Measurements from ENCODE around the gene TOP2A. TPM values are rescaled to one million over a fixed set of nuclear protein-coding genes. Genes with fewer than 3 reads are reported as not detected.

TOP2A gene
- total and polyA plus RNA-seq, 2 donors (not counting 1 experiment from before 2014, with no cell fraction given): 39.2 to 41.6 TPM

Other genes with a start within 250 kb of the TOP2A start
- gene RAPGEFL1, start 240.4 kb downstream of the TOP2A start, total RNA-seq: 1.2 and 1.3 TPM in 2 replicates
- gene RAPGEFL1, start 240.4 kb downstream of the TOP2A start, polyA plus RNA-seq: 1.6 and 1.7 TPM in 2 replicates
- 4.6 and 7.6 TPM in 2 replicates for gene WIPF2, start 198.6 kb downstream of the TOP2A start, total RNA-seq
- 9.1 and 11.1 TPM in 2 replicates for gene WIPF2, start 198.6 kb downstream of the TOP2A start, polyA plus RNA-seq
- 1.3 and 4.5 TPM in 2 replicates for gene CDC6, start 130.0 kb downstream of the TOP2A start, total RNA-seq
- 16.3 and 45.4 TPM in 2 replicates for gene CDC6, start 130.0 kb downstream of the TOP2A start, polyA plus RNA-seq
- gene RARA, start 108.7 kb downstream of the TOP2A start, total RNA-seq: 7.8 and 10.5 TPM in 2 replicates
- gene RARA, start 108.7 kb downstream of the TOP2A start, polyA plus RNA-seq: 7.0 and 7.6 TPM in 2 replicates
- 3.9 and 4.3 TPM in 2 replicates for gene GJD3, start 53.2 kb downstream of the TOP2A start, total RNA-seq
- gene GJD3, start 53.2 kb downstream of the TOP2A start, polyA plus RNA-seq: 0.16 and 0.99 TPM in 2 replicates
- 312 and 436 TPM in 2 replicates for gene IGFBP4, start 25.6 kb upstream of the TOP2A start, total RNA-seq
- 685 and 1,130 TPM in 2 replicates for gene IGFBP4, start 25.6 kb upstream of the TOP2A start, polyA plus RNA-seq
- gene TNS4, start 83.7 kb upstream of the TOP2A start, total RNA-seq: under 0.01 TPM in 1 of 2 replicates, not detected in the other
- 0.01 and 0.05 TPM in 2 replicates for gene TNS4, start 83.7 kb upstream of the TOP2A start, polyA plus RNA-seq
- gene CCR7, start 147.6 kb upstream of the TOP2A start, total RNA-seq: under 0.01 TPM in 1 of 2 replicates, not detected in the other
- gene CCR7, start 147.6 kb upstream of the TOP2A start, polyA plus RNA-seq: 0.07 and 0.10 TPM in 2 replicates
- gene SMARCE1, start 229.9 kb upstream of the TOP2A start, total RNA-seq: 75.6 and 86.5 TPM in 2 replicates
- 93.8 and 103 TPM in 2 replicates for gene SMARCE1, start 229.9 kb upstream of the TOP2A start, polyA plus RNA-seq
- under 0.01 and 0.33 TPM in 2 replicates for gene KRT222, start 247.3 kb upstream of the TOP2A start, total RNA-seq
- 0.05 TPM in 1 of 2 replicates, not detected in the other for gene KRT222, start 247.3 kb upstream of the TOP2A start, polyA plus RNA-seq